NCI-H69 (cell line): ENCODE measurements around the gene VAV3.
"Not testable (repeated sequence)": the region's sequence is repeated elsewhere in the genome, so short reads cannot be mapped to it uniquely, and the experiment has no call there.

Experiments
- DNase-seq: peaks from one replicate; lab custom pipeline; 2025; lab: John Stamatoyannopoulos, UW

The VAV3 gene

GRCh38 chr1:107682467-107682866 is 282.5 kb downstream of the VAV3 start:
- DNase-seq: peak; percentile 45

- no peak for DNase-seq
Observed at GRCh38 chr1:107681001-107681479, 283.9 kb downstream of the VAV3 start.

- no peak for DNase-seq
Observed at GRCh38 chr1:107680579-107680985, 284.4 kb downstream of the VAV3 start.

- no peak for DNase-seq
Observed at GRCh38 chr1:107679411-107679953, 285.5 kb downstream of the VAV3 start.

- no peak for DNase-seq
Observed at GRCh38 chr1:107678993-107679392, 286.0 kb downstream of the VAV3 start.

GRCh38 chr1:107677697-107678096 is 287.3 kb downstream of the VAV3 start:
- peak; percentile 70 for DNase-seq

- no peak for DNase-seq
Observed at GRCh38 chr1:107674486-107674885, 290.5 kb downstream of the VAV3 start.

- no peak for DNase-seq
Observed at GRCh38 chr1:107673006-107673405, 292.0 kb downstream of the VAV3 start.

- DNase-seq: no peak
Observed at GRCh38 chr1:107670397-107671040, 294.5 kb downstream of the VAV3 start.

GRCh38 chr1:107669996-107670395 is 295.0 kb downstream of the VAV3 start:
- DNase-seq: peak; percentile 76

- DNase-seq: no peak
Observed at GRCh38 chr1:107668762-107669161, 296.2 kb downstream of the VAV3 start.

- no peak for DNase-seq
Observed at GRCh38 chr1:107666493-107666892, 298.5 kb downstream of the VAV3 start.

- peak; percentile 18 for DNase-seq
Observed at GRCh38 chr1:107664982-107665925, 299.7 kb downstream of the VAV3 start.

GRCh38 chr1:107662971-107663370 is 302.0 kb downstream of the VAV3 start:
- DNase-seq: no peak

GRCh38 chr1:107661158-107661557 is 303.8 kb downstream of the VAV3 start:
- no peak for DNase-seq

- DNase-seq: no peak
Observed at GRCh38 chr1:107659961-107660360, 305.0 kb downstream of the VAV3 start.

- no peak for DNase-seq
Observed at GRCh38 chr1:107657356-107657755, 307.6 kb downstream of the VAV3 start.

- DNase-seq: no peak
Observed at GRCh38 chr1:107653765-107654164, 311.2 kb downstream of the VAV3 start.

GRCh38 chr1:107653005-107653404 is 312.0 kb downstream of the VAV3 start:
- no peak for DNase-seq

GRCh38 chr1:107650825-107651224 is 314.2 kb downstream of the VAV3 start:
- DNase-seq: not testable (repeated sequence)

- DNase-seq: peak; percentile 34
Observed at GRCh38 chr1:107649023-107649422, 316.0 kb downstream of the VAV3 start.

GRCh38 chr1:107648071-107648470 is 316.9 kb downstream of the VAV3 start:
- DNase-seq: no peak

GRCh38 chr1:107647012-107647411 is 318.0 kb downstream of the VAV3 start:
- no peak for DNase-seq
